HG02623 (cell line): ENCODE results near the gene MORN1.

Experiments used
- ATAC-seq: cut with Tn5 transposase; IDR thresholded peaks from one replicate; pipeline ENCODE4 v1.9.1; 2021; ENCODE audit warnings: moderate library complexity; ENCODE audit not compliant: unreplicated experiment

MORN1 gene

GRCh38 chr1:2311184-2312032 lies 79.9 kb downstream of the MORN1 start:
- no peak for ATAC-seq

GRCh38 chr1:2310332-2311183 lies 80.8 kb downstream of the MORN1 start:
- ATAC-seq, result no peak

GRCh38 chr1:2308844-2309243 lies 82.5 kb downstream of the MORN1 start:
- no peak for ATAC-seq

GRCh38 chr1:2307972-2308371 lies 83.4 kb downstream of the MORN1 start:
- ATAC-seq, result no peak

- no peak for ATAC-seq
Measured at GRCh38 chr1:2307064-2307605, 84.2 kb downstream of the MORN1 start.

- no peak for ATAC-seq
Measured at GRCh38 chr1:2306151-2306978, 85.0 kb downstream of the MORN1 start.

GRCh38 chr1:2304921-2305681 lies 86.3 kb downstream of the MORN1 start:
- no peak for ATAC-seq

- ATAC-seq, result no peak
Measured at GRCh38 chr1:2304282-2304681, 87.1 kb downstream of the MORN1 start.

- no peak for ATAC-seq
Measured at GRCh38 chr1:2303781-2304180, 87.6 kb downstream of the MORN1 start.

GRCh38 chr1:2303016-2303775 lies 88.2 kb downstream of the MORN1 start:
- ATAC-seq, result no peak

- ATAC-seq, result no peak
Measured at GRCh38 chr1:2302292-2302925, 88.9 kb downstream of the MORN1 start.

GRCh38 chr1:2301607-2302291 lies 89.6 kb downstream of the MORN1 start:
- ATAC-seq, result no peak

- ATAC-seq, result peak; percentile 40
Measured at GRCh38 chr1:2300851-2301606, 90.3 kb downstream of the MORN1 start.

- peak; percentile 74 for ATAC-seq
Measured at GRCh38 chr1:2300004-2300771, 91.2 kb downstream of the MORN1 start.

GRCh38 chr1:2299131-2299627 lies 92.2 kb downstream of the MORN1 start:
- ATAC-seq, result no peak

- ATAC-seq, result no peak
Measured at GRCh38 chr1:2298685-2299084, 92.7 kb downstream of the MORN1 start.
